ENCODE results near the gene ANGPTL8. TPM values are rescaled to one million over a fixed set of nuclear protein-coding genes. Genes with fewer than 3 reads are reported as not detected.

ANGPTL8 gene
- total and polyA plus RNA-seq, 2 experiments from 2014 or later: not detected

- no peaks in the 10 kb centered on the region; the same call in 1 of the 2 replicates for H3K36me3 ChIP-seq (ENCODE audit: insufficient read depth)
- H2AFZ ChIP-seq: no peak overlapping the region
Measured at GRCh38 chr19:11194173-11194572, 45.2 kb upstream of the ANGPTL8 start.

GRCh38 chr19:11194656-11195558 is 44.5 kb upstream of the ANGPTL8 start:
- Histone ChIP-seq H3K79me2 (replicated peaks; ENCODE audit: insufficient read depth) (no peaks in the 10 kb centered on the region), H2AFZ (no peak overlapping the region), H3K4me1 (ENCODE audit: insufficient read depth) (peaks cover 8% of the 10 kb centered on the region; the same call in 1 of the 2 replicates), H3K4me3 (no peak overlapping the region), H3K36me3 (ENCODE audit: insufficient read depth) (no peaks in the 10 kb centered on the region; the same call in 1 of the 2 replicates), H3K9me2 (ENCODE audit: insufficient read depth) (no peaks in the 10 kb centered on the region), H3F3A (replicated peaks; ENCODE audit: low read depth) (peaks cover 27% of the 10 kb centered on the region), H3K27ac (ENCODE audit: low read depth) (no peak overlapping the region), H3K27me3 (ENCODE audit: insufficient read depth) (no peaks in the 10 kb centered on the region), H4K20me1 (replicated peaks; ENCODE audit: insufficient read depth) (no peaks in the 10 kb centered on the region), H3K4me2 (no peak overlapping the region)
- H3K4me3 Mint-ChIP-seq: no peak overlapping the region
- H3K36me3 Mint-ChIP-seq (ENCODE audit: low read depth): peaks cover 25% of the 10 kb centered on the region
- H3K4me1 Mint-ChIP-seq: peaks cover 4% of the 10 kb centered on the region
- H3K9me3 Mint-ChIP-seq: no peaks in the 10 kb centered on the region
- peaks cover 9% of the 10 kb centered on the region for H3K27me3 Mint-ChIP-seq (ENCODE audit: insufficient read depth, low read depth, poor library complexity)
- DNase-seq (ENCODE audit: low spot score): no peak
- ATAC-seq: no peak
- no peak overlapping the region for H3K27ac Mint-ChIP-seq
- TF ChIP-seq NANOG (IDR thresholded peaks at IDR 0.05; ENCODE audit: borderline replicate concordance) (no peak), JUNB (IDR thresholded peaks at IDR 0.05; ENCODE audit: unreplicated experiment) (no peak), EZH2 (IDR thresholded peaks at IDR 0.05; ENCODE audit: low read depth, unreplicated experiment) (no peak), ZNF462 (CRISPR knock-in tag; IDR thresholded peaks at IDR 0.05) (no peak), ETS1 (IDR thresholded peaks at IDR 0.05) (no peak), ZNF114 (CRISPR knock-in tag; IDR thresholded peaks at IDR 0.05) (no peak), CTCF (conservative IDR thresholded peaks at IDR 0.05; ENCODE audit: low read depth in 2 of 2) (no peak), ZNF331 (CRISPR knock-in tag; IDR thresholded peaks at IDR 0.05; ENCODE audit: low read depth) (no peak), EZH2phosphoT487 (IDR thresholded peaks at IDR 0.05; ENCODE audit: unreplicated experiment) (no peak)

More at GRCh38 chr19:11194173-11194572, 45.2 kb upstream of the ANGPTL8 start:
- H3K4me1 Mint-ChIP-seq: peaks cover 4% of the 10 kb centered on the region
- H3K27me3 Mint-ChIP-seq (ENCODE audit: insufficient read depth, low read depth, poor library complexity): peaks cover 6% of the 10 kb centered on the region
- peaks cover 21% of the 10 kb centered on the region for H3K36me3 Mint-ChIP-seq (ENCODE audit: low read depth)
- DNase-seq (ENCODE audit: low spot score) (no peak), ATAC-seq (no peak)
- H3K4me3 Mint-ChIP-seq: no peak overlapping the region
- no peaks in the 10 kb centered on the region for H3K9me3 Mint-ChIP-seq
- Histone ChIP-seq H3K9me2 (ENCODE audit: insufficient read depth) (no peaks in the 10 kb centered on the region), H3K27me3 (ENCODE audit: insufficient read depth) (no peaks in the 10 kb centered on the region), H3K4me3 (no peak overlapping the region), H3F3A (replicated peaks; ENCODE audit: low read depth) (peaks cover 24% of the 10 kb centered on the region), H3K4me2 (no peak overlapping the region), H3K4me1 (ENCODE audit: insufficient read depth) (peaks cover 8% of the 10 kb centered on the region; the same call in 1 of the 2 replicates), H3K27ac (ENCODE audit: low read depth) (no peak overlapping the region), H4K20me1 (replicated peaks; ENCODE audit: insufficient read depth) (no peaks in the 10 kb centered on the region), H3K79me2 (replicated peaks; ENCODE audit: insufficient read depth) (no peaks in the 10 kb centered on the region)
- H3K27ac Mint-ChIP-seq: no peak overlapping the region
- TF ChIP-seq EZH2phosphoT487 (IDR thresholded peaks at IDR 0.05; ENCODE audit: unreplicated experiment): no peak
